Frontal cortex (tissue), 4 donors: Measurements from ENCODE around the gene TNFSF8. TPM values are rescaled to one million over a fixed set of nuclear protein-coding genes. Genes with fewer than 3 reads are reported as not detected.

Experiments
- DNase-seq, 2 donors: peaks; one replicate each; pipeline ENCODE4 v3.0.0; 2012; ENCODE audit warnings: low spot score in 2 of 2
- FAIRE-seq: peaks from 2 replicates; lab custom pipeline; 2012; peaks lifted over from hg19 to GRCh38; lab: Jason Lieb, UNC
- total RNA-seq: library from RNA; depleted of rRNA; stranded (reverse); fragments of >200 nt; gene quantifications from one replicate; pipeline ENCODE4 v1.2.3, GENCODE V29; 2014
- donor health status: control.
- donor health status: control.
- donor health status: control.

The TNFSF8 gene
- total RNA-seq, 1 donor from 2014 or later: under 0.01 TPM

GRCh38 chr9:114908805-114909448 is 21.5 kb downstream of the TNFSF8 start:
- no peak for FAIRE-seq
- no peak for DNase-seq

DNA sequence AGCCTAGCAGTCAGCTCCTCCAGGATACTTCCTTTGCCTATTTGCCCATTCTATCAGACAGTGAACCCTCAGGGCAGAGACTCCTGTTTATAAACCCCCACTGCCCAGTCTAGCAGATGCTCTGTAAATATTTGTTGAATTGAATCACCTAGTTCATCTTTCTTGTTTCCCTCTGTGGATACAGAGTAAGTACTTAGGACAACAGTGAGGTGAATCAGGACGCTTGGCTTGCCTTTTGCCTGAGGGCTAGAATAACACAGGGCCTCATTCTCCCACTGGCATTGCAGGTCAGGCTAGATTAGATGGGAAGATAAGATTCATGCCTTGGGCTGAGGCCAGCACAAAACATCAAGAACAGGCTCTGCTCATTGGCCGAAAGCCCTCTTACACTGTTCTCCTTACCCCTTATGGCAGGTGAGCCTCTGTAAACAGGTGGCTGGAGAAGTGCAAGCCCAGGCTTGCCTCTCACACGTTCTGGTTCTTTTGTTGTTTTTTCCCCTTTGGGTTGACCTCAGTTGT is 22.2 kb downstream of the TNFSF8 start:
- FAIRE-seq (no peak), DNase-seq (no peak)

- FAIRE-seq (no peak), DNase-seq (no peak)
Observed at GRCh38 chr9:114906922-114907571, 23.3 kb downstream of the TNFSF8 start.

DNA sequence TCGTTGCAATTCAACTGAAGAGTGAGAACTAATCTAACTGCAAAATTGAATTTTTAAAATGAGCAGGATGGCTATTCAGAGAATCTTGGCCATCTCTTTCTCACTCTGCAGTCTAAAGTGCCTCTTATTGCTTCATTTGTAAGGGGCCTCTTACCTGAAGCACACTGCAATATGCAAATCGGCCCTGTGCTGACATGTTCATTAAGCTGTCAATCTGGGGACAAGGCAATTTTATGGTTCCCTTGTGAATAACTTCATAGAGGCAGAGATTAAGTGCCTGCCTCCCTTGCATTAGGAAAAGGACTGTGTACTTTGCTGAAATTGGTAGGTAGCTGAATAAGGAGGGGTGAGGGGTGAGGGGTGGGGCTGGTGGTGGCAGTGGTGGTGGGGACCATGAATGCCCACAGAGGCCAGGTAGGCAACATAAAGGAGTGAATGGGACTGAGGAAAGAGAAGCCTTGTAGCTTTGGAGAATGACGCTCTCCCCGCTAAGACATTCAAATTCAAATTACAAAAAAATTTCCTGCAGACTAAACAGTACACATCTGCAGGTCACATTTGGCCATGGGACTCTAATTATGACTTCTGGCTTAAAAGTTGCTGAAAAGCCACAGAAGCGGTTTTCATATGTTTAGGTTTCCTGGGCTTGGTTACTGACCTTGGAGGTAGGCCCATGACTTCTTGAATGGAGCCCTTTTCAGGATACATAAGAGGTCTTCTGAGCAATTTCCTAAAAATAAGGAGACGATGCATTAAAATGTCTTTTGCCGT is 25.0 kb downstream of the TNFSF8 start:
- DNase-seq (no peak), FAIRE-seq (no peak)

GRCh38 chr9:114902786-114903524 is 27.4 kb downstream of the TNFSF8 start:
- no peak for DNase-seq
- no peak for FAIRE-seq

- DNase-seq (no peak), FAIRE-seq (no peak)
Observed at GRCh38 chr9:114900942-114901802, 29.2 kb downstream of the TNFSF8 start.

- DNase-seq (no peak), FAIRE-seq (no peak)
Observed at GRCh38 chr9:114899995-114900394, 30.4 kb downstream of the TNFSF8 start.

- FAIRE-seq: no peak
Observed at GRCh38 chr9:114899461-114899860, 30.9 kb downstream of the TNFSF8 start.

GRCh38 chr9:114898741-114899140 is 31.6 kb downstream of the TNFSF8 start:
- FAIRE-seq: no peak
- no peak for DNase-seq

More at GRCh38 chr9:114899461-114899860, 30.9 kb downstream of the TNFSF8 start:
- no peak for DNase-seq

- no peak for DNase-seq
- no peak for FAIRE-seq
Observed at GRCh38 chr9:114897196-114897595, 33.2 kb downstream of the TNFSF8 start.

- no peak for FAIRE-seq
- DNase-seq: no peak
Observed at GRCh38 chr9:114896344-114896743, 34.0 kb downstream of the TNFSF8 start.

DNA sequence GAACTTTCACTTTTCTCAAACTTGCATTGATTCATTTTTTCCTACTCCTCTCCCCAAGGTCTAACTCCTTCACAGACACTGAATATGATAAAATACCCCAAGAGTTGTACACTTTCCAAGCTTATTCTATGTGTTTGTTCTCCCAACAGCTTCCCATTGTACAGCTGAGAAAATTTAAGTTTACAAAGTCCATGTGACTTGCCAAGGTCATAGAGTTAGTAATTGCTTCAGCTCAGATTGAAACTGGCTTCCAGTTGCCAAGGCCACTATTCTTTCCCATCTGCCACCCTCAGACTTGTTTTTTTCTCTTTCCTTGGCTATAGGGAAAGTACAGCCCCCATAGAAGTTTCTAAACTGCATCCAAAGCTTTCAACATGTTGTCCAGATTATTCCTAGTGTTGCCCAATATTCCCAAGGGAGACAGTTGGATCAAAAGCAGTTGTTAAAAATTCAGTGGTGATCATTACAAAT is 34.8 kb downstream of the TNFSF8 start:
- no peak for DNase-seq
- FAIRE-seq: no peak

- no peak for FAIRE-seq
- DNase-seq: no peak
Observed at GRCh38 chr9:114894609-114895433, 35.6 kb downstream of the TNFSF8 start.

GRCh38 chr9:114894206-114894605 is 36.2 kb downstream of the TNFSF8 start:
- FAIRE-seq: no peak
- no peak for DNase-seq

DNA sequence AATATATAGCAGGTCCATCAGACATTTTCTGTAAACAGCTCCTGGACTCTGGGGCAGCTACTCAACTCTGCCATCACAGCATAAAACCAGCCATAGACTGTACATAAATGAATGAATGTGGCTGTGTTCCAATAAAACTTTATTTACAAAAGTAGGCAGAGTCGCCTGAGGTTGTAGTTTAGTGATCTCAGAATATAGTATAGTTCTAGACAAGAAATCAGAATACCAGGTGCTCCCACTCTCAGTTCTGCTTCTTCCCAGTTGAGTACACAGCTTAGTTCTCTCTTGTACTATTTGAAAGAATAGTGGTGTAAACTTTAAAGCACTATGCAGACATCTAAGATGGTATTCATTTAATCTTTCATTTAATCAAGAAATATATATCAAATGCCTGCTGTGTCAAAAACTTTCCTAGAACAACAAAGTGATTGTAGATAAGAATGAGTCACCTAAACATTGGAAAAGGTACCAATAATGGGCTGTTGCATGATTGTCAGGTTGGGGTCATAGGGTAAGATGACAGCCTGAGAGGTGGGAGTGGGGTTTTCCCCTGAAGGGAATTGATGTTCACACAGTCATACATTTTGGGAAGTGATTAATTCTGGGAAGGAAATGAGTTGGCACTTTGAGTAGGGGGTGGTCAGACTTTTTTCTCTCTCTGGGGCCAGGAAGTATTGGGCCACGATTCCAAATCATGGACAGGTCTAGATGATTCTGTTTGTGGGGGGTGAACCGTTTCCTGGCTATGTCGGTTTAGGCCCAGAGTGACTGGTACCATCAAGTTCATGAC is 37.0 kb downstream of the TNFSF8 start:
- DNase-seq (no peak), FAIRE-seq (no peak)

GRCh38 chr9:114889802-114890224 is 40.6 kb downstream of the TNFSF8 start:
- DNase-seq (no peak), FAIRE-seq (no peak)

DNA sequence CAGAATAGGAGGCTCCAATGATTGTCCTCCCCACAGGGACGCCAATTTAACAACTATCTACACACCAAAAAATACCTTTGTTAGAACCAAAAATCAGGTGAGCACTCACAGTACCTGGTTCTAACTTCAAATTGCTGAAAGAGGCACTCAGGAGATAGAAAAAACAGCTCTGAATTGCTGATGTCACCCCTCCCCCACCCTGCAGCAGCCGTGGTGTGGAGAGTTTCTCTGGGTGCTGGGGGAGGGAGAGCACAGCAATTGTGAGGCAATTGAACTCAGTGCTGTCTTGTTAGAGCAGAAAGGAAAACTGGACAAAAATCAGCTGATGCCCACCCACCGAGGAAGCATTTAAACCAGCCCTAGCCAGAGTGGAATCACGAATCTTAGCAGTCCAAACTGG is 41.8 kb downstream of the TNFSF8 start:
- DNase-seq (no peak), FAIRE-seq (no peak)
